Fibroblast of lung (primary cell): ENCODE data around the gene LRRFIP1. TPM values are rescaled to one million over a fixed set of nuclear protein-coding genes. Genes with fewer than 3 reads are reported as not detected.
A peak's percentile ranks its signal among the peaks of the same experiment; 100 is the strongest.
"Not testable (repeated sequence)": the region's sequence is repeated elsewhere in the genome, so short reads cannot be mapped to it uniquely, and the experiment has no call there.

ENCODE experiments used
- DNase-seq, 2 donors: peaks; one replicate each; pipeline versions ENCODE4 v3.0.0 to v3.0.0-alpha.2; 2010; ENCODE audit warnings: low read depth in 2 of 2
- H2AFZ ChIP-seq: 2 replicates; pipeline ENCODE4 v1.5.1; 2012; ENCODE audit warnings: low read length, control low read depth, inconsistent platforms
- H3K27ac ChIP-seq: 2 replicates; pipeline ENCODE4 v1.5.1; 2011; ENCODE audit warnings: low read length, control low read depth; ENCODE audit not compliant: insufficient read depth
- H3K27me3 ChIP-seq: 2 replicates; pipeline ENCODE4 v1.5.1; 2011; ENCODE audit warnings: mild to moderate bottlenecking, low read length; ENCODE audit not compliant: control insufficient read depth, insufficient read depth
- H3K36me3 ChIP-seq: 2 replicates; pipeline ENCODE4 v1.5.1; 2011; ENCODE audit warnings: low read length; ENCODE audit not compliant: control insufficient read depth, insufficient read depth
- H3K4me1 ChIP-seq: 2 replicates; pipeline ENCODE4 v1.5.1; 2011; ENCODE audit warnings: low read length; ENCODE audit not compliant: control insufficient read depth, insufficient read depth; ENCODE audit errors: extremely low read depth
- H3K4me2 ChIP-seq: 2 replicates; pipeline ENCODE4 v1.5.1; 2011; ENCODE audit warnings: low read length, control low read depth; ENCODE audit not compliant: insufficient read depth; ENCODE audit errors: extremely low read depth
- H3K4me3 ChIP-seq, 4 experiments: fragments of 200-600 bp in 1 of 4; sonication (generic) in 1 of 4; replicated peaks in 1 of 4; 2 replicates each; pipeline ENCODE4 v1.5.1; 2011 to 2016; ENCODE audit warnings: low read length in 4 of 4, low read depth in 3 of 4, mild to moderate bottlenecking in 3 of 4, control low read depth in 2 of 4, inconsistent platforms in 1 of 4, mixed read lengths in 1 of 4; ENCODE audit not compliant: insufficient read depth in 1 of 4; ENCODE audit errors: control extremely low read depth in 1 of 4
- H3K79me2 ChIP-seq: 2 replicates; pipeline ENCODE4 v1.5.1; 2012; ENCODE audit warnings: mild to moderate bottlenecking, low read length, inconsistent platforms; ENCODE audit not compliant: control insufficient read depth, insufficient read depth
- H3K9ac ChIP-seq: 2 replicates; pipeline ENCODE4 v1.5.1; 2011; ENCODE audit warnings: mild to moderate bottlenecking, low read length, control low read depth; ENCODE audit not compliant: insufficient read depth
- H3K9me3 ChIP-seq: 2 replicates; pipeline ENCODE4 v1.5.1; 2012; ENCODE audit warnings: low read depth, low read length; ENCODE audit not compliant: control insufficient read depth, insufficient read depth
- H4K20me1 ChIP-seq: 2 replicates; pipeline ENCODE4 v1.5.1; 2011; ENCODE audit warnings: low read length; ENCODE audit not compliant: control insufficient read depth, insufficient read depth; ENCODE audit errors: extremely low read depth
- CTCF ChIP-seq, 2 donors: IDR thresholded peaks in 1 of 2; conservative IDR thresholded peaks in 1 of 2; 1 replicate in 1 of 2; 2 replicates in 1 of 2; pipeline ENCODE4 v1.5.1; 2011 to 2012; ENCODE audit warnings: low read length in 2 of 2, control low read depth in 1 of 2, inconsistent platforms in 1 of 2, low read depth in 1 of 2, mild to moderate bottlenecking in 1 of 2
- EZH2 ChIP-seq: IDR thresholded peaks from 2 replicates; pipeline ENCODE4 v1.5.1; 2012; ENCODE audit warnings: low read length, control low read depth, mild to moderate bottlenecking; ENCODE audit errors: missing control alignments
- polyA plus RNA-seq, 2 donors: library from polyadenylated mRNA; depleted of rRNA in 1 of 2; stranded (reverse) in 1 of 2; unstranded in 1 of 2; fragments of >200 nt; gene quantifications; 2 replicates each; pipeline ENCODE4 v1.2.1, GENCODE V29; 2011 to 2012; ENCODE audit warnings: missing spikeins in 1 of 2
- total RNA-seq: library from RNA; depleted of rRNA; stranded (reverse); fragments of >200 nt; gene quantifications from 2 replicates; pipeline ENCODE4 v1.2.1, GENCODE V29; 2014

The LRRFIP1 gene
- total and polyA plus RNA-seq, 2 donors (not counting 1 experiment from before 2014, with no cell fraction given) = 58.1 to 113 TPM

DNA sequence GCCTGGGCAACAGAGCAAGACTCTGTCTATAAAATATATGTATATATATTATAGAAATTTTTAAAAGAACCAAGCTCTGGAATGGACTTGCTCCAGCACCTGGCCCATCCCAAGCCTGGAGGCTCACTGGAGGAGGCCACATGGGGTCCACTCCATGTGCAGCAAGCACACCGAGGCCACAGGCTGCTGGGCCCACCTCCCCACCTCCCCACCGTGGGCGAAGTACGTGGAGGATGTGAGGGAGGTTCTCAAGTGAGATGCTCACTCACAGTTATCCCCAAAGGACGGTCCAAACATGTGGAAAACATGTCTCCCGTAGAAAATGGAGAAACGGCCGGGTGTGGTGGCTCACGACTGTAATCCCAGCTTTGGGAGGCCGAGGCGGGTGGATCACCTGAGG lies 23.0 kb upstream of the LRRFIP1 start:
- H3K4me2 ChIP-seq = no peak overlapping the region

GRCh38 chr2:237604960-237605359 lies 22.4 kb upstream of the LRRFIP1 start:
- no peak overlapping the region for H3K4me2 ChIP-seq
- no peak overlapping the region for H2AFZ ChIP-seq
- no peak overlapping the region for H3K27ac ChIP-seq
- no peak overlapping the region for H3K4me3 ChIP-seq
- H3K79me2 ChIP-seq = no peaks in the 10 kb centered on the region
- H3K9ac ChIP-seq = no peak overlapping the region
- H3K36me3 ChIP-seq = no peaks in the 10 kb centered on the region
- TF ChIP-seq EZH2 = no peak
- TF ChIP-seq CTCF (conservative IDR thresholded peaks at IDR 0.05 in 1 of 2, IDR thresholded peaks at IDR 0.05 in 1 of 2; ENCODE audit: low read depth in 1 of 2, low read length in 2 of 2) = peak; percentile 22 to 23
- H3K9me3 ChIP-seq = no peaks in the 10 kb centered on the region
- peaks cover 6% of the 10 kb centered on the region for H3K4me1 ChIP-seq
- DNase-seq = peak in 1 of 2 donors; percentile 18
- no peaks in the 10 kb centered on the region for H3K27me3 ChIP-seq
- H4K20me1 ChIP-seq = no peaks in the 10 kb centered on the region

More for the DNA sequence above, 23.0 kb upstream of the LRRFIP1 start:
- TF ChIP-seq CTCF (conservative IDR thresholded peaks at IDR 0.05 in 1 of 2, IDR thresholded peaks at IDR 0.05 in 1 of 2; ENCODE audit: low read depth in 1 of 2, low read length in 2 of 2) = no peak
- no peak for TF ChIP-seq EZH2
- Histone ChIP-seq H3K36me3 (no peaks in the 10 kb centered on the region), H3K4me3 (no peak overlapping the region), H3K9me3 (no peaks in the 10 kb centered on the region), H2AFZ (no peak overlapping the region), H4K20me1 (no peaks in the 10 kb centered on the region), H3K79me2 (no peaks in the 10 kb centered on the region), H3K9ac (no peak overlapping the region), H3K27me3 (no peaks in the 10 kb centered on the region), H3K4me1 (peaks cover 8% of the 10 kb centered on the region), H3K27ac (no peak overlapping the region)
- DNase-seq = no peak

GRCh38 chr2:237606522-237606921 lies 20.9 kb upstream of the LRRFIP1 start:
- H3K27me3 ChIP-seq, H3K27ac ChIP-seq, H2AFZ ChIP-seq, H3K36me3 ChIP-seq, H3K4me1 ChIP-seq, H3K4me2 ChIP-seq, H3K79me2 ChIP-seq, H3K9me3 ChIP-seq, DNase-seq, H3K4me3 ChIP-seq, H4K20me1 ChIP-seq, H3K9ac ChIP-seq: not testable (repeated sequence)
